A549 (cell line): ENCODE data around the gene ERAL1. TPM values are rescaled to one million over a fixed set of nuclear protein-coding genes. Genes with fewer than 3 reads are reported as not detected.
"Not testable (repeated sequence)": the region's sequence is repeated elsewhere in the genome, so short reads cannot be mapped to it uniquely, and the experiment has no call there.

Source experiments
- ATAC-seq, 2 experiments: fragments of 200-7000 bp in 1 of 2; fragments of >200 bp in 1 of 2; cut with Nextera tagmentation in 1 of 2; cut with Tn5 transposase in 1 of 2; 3 replicates each; pipeline versions ENCODE4 v1.8.0 to v1.9.1; 2018 to 2020; ENCODE audit warnings: mild to moderate bottlenecking in 1 of 2, moderate library complexity in 1 of 2
- CTCF ChIA-PET: fragments of 300-600 bp; sonication (Branson Sonifier 250); formaldehyde crosslinking; extraction: SDS; loops from one replicate; lab custom pipeline; 2021; ENCODE audit warnings: antibody characterized with exemption, inconsistent platforms; lab: Yijun Ruan, JAX
- POLR2A ChIA-PET: fragments of 350-600 bp; formaldehyde crosslinking; extraction: SDS; loops from one replicate; lab custom pipeline; 2021; ENCODE audit warnings: antibody characterized with exemption, inconsistent platforms; lab: Yijun Ruan, JAX
- DNase-seq, 2 experiments: peaks; one replicate each; pipeline versions ENCODE4 v3.0.0 to v3.0.0-alpha.2; 2011 to 2016; ENCODE audit warnings: low read depth in 1 of 2, low spot score in 1 of 2
- FAIRE-seq: peaks from 2 replicates; lab custom pipeline; 2011; peaks lifted over from hg19 to GRCh38; lab: Jason Lieb, UNC
- H3K27ac ChIP-seq, 2 experiments: fragments of >200 bp; sonication (Bioruptor Twin); formaldehyde crosslinking; 3 replicates each; pipeline ENCODE4 v1.5.1; 2016 to 2017
- H3K4me1 ChIP-seq: fragments of >200 bp; sonication (Bioruptor Twin); formaldehyde crosslinking; 3 replicates; pipeline ENCODE4 v1.6.1; 2016
- H3K4me2 ChIP-seq: fragments of >200 bp; sonication (Bioruptor Twin); formaldehyde crosslinking; 3 replicates; pipeline ENCODE4 v1.6.1; 2016
- H3K4me3 ChIP-seq: fragments of >200 bp; sonication (Bioruptor Twin); formaldehyde crosslinking; 3 replicates; pipeline ENCODE4 v1.5.1; 2016
- H3K9me3 ChIP-seq: fragments of >200 bp; sonication (Bioruptor Twin); formaldehyde crosslinking; 3 replicates; pipeline ENCODE4 v1.6.1; 2016
- CHD4 ChIP-seq: fragments of 200-600 bp; sonication (generic); IDR thresholded peaks from 2 replicates; pipeline ENCODE4 v1.6.1; 2016; ENCODE audit warnings: antibody characterized with exemption, mild to moderate bottlenecking, borderline replicate concordance
- EP300 ChIP-seq, 2 experiments: fragments of >200 bp; sonication (Bioruptor Twin); formaldehyde crosslinking; IDR thresholded peaks; 2 replicates in 1 of 2; 3 replicates in 1 of 2; pipeline ENCODE4 v1.6.1; 2016 to 2017
- FOSB ChIP-seq: fragments of 250-450 bp; sonication (Bioruptor Pico); IDR thresholded peaks from 2 replicates; pipeline ENCODE4 v1.5.0; 2020; ENCODE audit warnings: mild to moderate bottlenecking, moderate library complexity
- FOSL2 ChIP-seq, 2 experiments: fragments of 450-650 bp in 1 of 2; fragments of >200 bp in 1 of 2; sonication (Bioruptor Twin) in 1 of 2; formaldehyde crosslinking; IDR thresholded peaks; 2 replicates each; pipeline versions ENCODE4 v1.5.0 to v1.6.1; 2016 to 2020; ENCODE audit warnings: mild to moderate bottlenecking in 1 of 2, moderate library complexity in 1 of 2
- HES2 ChIP-seq: fragments of >200 bp; sonication (Bioruptor Twin); formaldehyde crosslinking; IDR thresholded peaks from 2 replicates; pipeline ENCODE4 v1.6.1; 2016
- HEYL ChIP-seq: fragments of 250-450 bp; sonication (Bioruptor Pico); IDR thresholded peaks from 2 replicates; pipeline ENCODE4 v1.8.0; 2021; ENCODE audit warnings: mild to moderate bottlenecking, moderate library complexity
- HMGXB4 ChIP-seq: fragments of 250-450 bp; sonication (Bioruptor Pico); IDR thresholded peaks from 2 replicates; pipeline ENCODE4 v1.5.0; 2021; ENCODE audit warnings: mild to moderate bottlenecking, moderate library complexity, borderline replicate concordance
- HOXA7 ChIP-seq: fragments of 250-450 bp; sonication (Bioruptor Pico); IDR thresholded peaks from 2 replicates; pipeline ENCODE4 v1.5.0; 2020; ENCODE audit warnings: mild to moderate bottlenecking, moderate library complexity
- JUN ChIP-seq, 2 experiments: fragments of >200 bp; sonication (Bioruptor Twin); formaldehyde crosslinking; IDR thresholded peaks; 2 replicates in 1 of 2; 3 replicates in 1 of 2; pipeline ENCODE4 v1.6.1; 2016 to 2017
- JUNB ChIP-seq: fragments of >200 bp; sonication (Bioruptor Twin); formaldehyde crosslinking; IDR thresholded peaks from 2 replicates; pipeline ENCODE4 v1.6.1; 2016
- MAFK ChIP-seq: fragments of 450-650 bp; IDR thresholded peaks from 2 replicates; pipeline ENCODE4 v1.6.1; 2014; ENCODE audit not compliant: partially characterized antibody
- MAZ ChIP-seq: fragments of 150-350 bp; IDR thresholded peaks from 2 replicates; pipeline ENCODE4 v1.6.1; 2014; ENCODE audit warnings: antibody characterized with exemption, low read depth, low read length, borderline replicate concordance
- MYC ChIP-seq: IDR thresholded peaks from 2 replicates; pipeline ENCODE4 v1.6.1; 2012; ENCODE audit warnings: mild to moderate bottlenecking, inconsistent platforms, low read length, improper control_type of control experiment, borderline replicate concordance
- NPAS2 ChIP-seq: fragments of 250-450 bp; sonication (Bioruptor Pico); IDR thresholded peaks from 2 replicates; pipeline ENCODE4 v1.8.0; 2022; ENCODE audit warnings: mild to moderate bottlenecking, moderate library complexity, borderline replicate concordance
- RCOR1 ChIP-seq: fragments of 150-350 bp; IDR thresholded peaks from 2 replicates; pipeline ENCODE4 v1.6.1; 2014; ENCODE audit warnings: antibody characterized with exemption, low read length, low read depth
- RNF2 ChIP-seq: fragments of 200-600 bp; sonication (generic); IDR thresholded peaks from 2 replicates; pipeline ENCODE4 v1.6.1; 2016; ENCODE audit warnings: low read depth, mild to moderate bottlenecking, antibody characterized with exemption, moderate library complexity, borderline replicate concordance
- TP53 ChIP-seq: fragments of 250-450 bp; sonication (Bioruptor Pico); IDR thresholded peaks from 2 replicates; pipeline ENCODE4 v1.5.0; 2021; ENCODE audit warnings: mild to moderate bottlenecking, moderate library complexity
- USF2 ChIP-seq: fragments of 450-650 bp; IDR thresholded peaks from 2 replicates; pipeline ENCODE4 v1.6.1; 2014; ENCODE audit warnings: antibody characterized with exemption
- WGBS: methylation state at CpG from one replicate; pipeline ENCODE4 v1.1.6; 2017; ENCODE audit errors: missing lambda C conversion rate; 5-methylcytosine and 5-hydroxymethylcytosine counted together
- polyA plus RNA-seq, 4 experiments: library from polyadenylated mRNA; depleted of rRNA in 3 of 4; stranded (reverse); fragments of >200 nt; fragmentation: RNase III in 1 of 4; extraction: RNeasy Plus Mini Kit Qiagen cat#74134 plus additional on column Dnase treatment in 1 of 4; gene quantifications; 2 replicates in 3 of 4; 3 replicates in 1 of 4; pipeline ENCODE4 v1.2.3, GENCODE V29; 2011 to 2017
- TF ChIP-seq, protein P1 (sequence below): IDR thresholded peaks from 2 replicates; pipeline ENCODE4 v1.6.1; 2012

Gene ERAL1
- polyA plus RNA-seq, 2 of the 4 experiments (the other 2 are of a cell fraction), result 78.9 to 88.3 TPM

- TF ChIP-seq FOSL2 (IDR thresholded peaks at IDR 0.05), result no peak
- TF ChIP-seq FOSL2 (CRISPR knock-in tag; IDR thresholded peaks at IDR 0.05), result no peak
- no peak for TF ChIP-seq HES2
These were observed 12.4 kb upstream of the ERAL1 start, which contains the start of gene FAM222B (continued) for GRCh38 chr17:28842282-28843012.

DNA sequence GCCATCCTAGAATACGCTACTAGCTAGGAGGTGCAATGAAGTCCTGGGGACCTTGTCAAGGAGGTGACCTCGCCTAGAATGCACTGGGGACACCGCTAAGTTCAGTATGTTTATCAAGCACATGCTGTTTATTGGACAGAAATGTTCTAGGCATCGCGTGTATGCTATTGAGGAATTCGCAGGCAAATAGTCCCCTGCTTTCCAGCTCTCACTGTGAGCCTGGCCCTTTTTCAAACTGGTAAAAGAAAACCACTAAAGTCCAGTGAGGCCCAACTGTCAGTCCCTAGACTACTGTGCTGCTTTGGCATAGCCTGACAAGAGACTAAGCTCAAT lies 11.0 kb upstream of the ERAL1 start:
- no peak for ATAC-seq
- no peak overlapping the region for H3K4me3 ChIP-seq
- H3K4me1 ChIP-seq, result peaks cover 11% of the 10 kb centered on the region; the same call in 1 of the 3 replicates
- H3K27ac ChIP-seq, result no peak overlapping the region
- no peak for DNase-seq
- no peaks in the 10 kb centered on the region for H3K9me3 ChIP-seq
- TF ChIP-seq HOXA7 (CRISPR knock-in tag) (no peak), HMGXB4 (no peak), NPAS2 (CRISPR knock-in tag) (no peak), JUN (IDR thresholded peaks at IDR 0.05) (no peak), EP300 (IDR thresholded peaks at IDR 0.05) (no peak), CHD4 (no peak), HES2 (no peak), RNF2 (no peak), USF2 (no peak), FOSB (CRISPR knock-in tag) (no peak)
- no peak for FAIRE-seq
- POLR2A ChIA-PET, result no interaction called here
- CTCF ChIA-PET, result interaction anchor here (0.6 to 7.1 kb wide), 4 partner anchors 14 to 272 kb away, joined by 5 to 58 read pairs (median 12); partner anchors contain the start of gene TLCD1
- no peak overlapping the region for H3K4me2 ChIP-seq
- 91% methylated on average over 6 of the region's 6 CpGs for WGBS

GRCh38 chr17:28846231-28846630 lies 8.6 kb upstream of the ERAL1 start:
- ChIA-PET CTCF (interaction anchor here (0.7 to 7.1 kb wide), 4 partner anchors 16 to 83 kb away, joined by 3 to 58 read pairs (median 6); partner anchors contain the start of gene DHRS13), POLR2A (no interaction called here)
- 89% methylated on average over 10 of the region's 10 CpGs for WGBS
- Histone ChIP-seq H3K4me2 (no peak overlapping the region), H3K4me3 (no peak overlapping the region), H3K9me3 (no peaks in the 10 kb centered on the region), H3K27ac (no peak overlapping the region), H3K4me1 (peaks cover 8% of the 10 kb centered on the region; the same call in 1 of the 3 replicates)
- DNase-seq (no peak), ATAC-seq (no peak), FAIRE-seq (no peak)
- TF ChIP-seq RCOR1 (no peak), FOSB (CRISPR knock-in tag) (no peak), MYC (no peak), EP300 (IDR thresholded peaks at IDR 0.05) (no peak), FOSL2 (IDR thresholded peaks at IDR 0.05) (no peak), FOSL2 (CRISPR knock-in tag; IDR thresholded peaks at IDR 0.05) (no peak), TP53 (CRISPR knock-in tag) (no peak), MAZ (no peak), JUNB (no peak), MAFK (no peak), HEYL (CRISPR knock-in tag) (no peak)
- TF ChIP-seq, protein P1, sequence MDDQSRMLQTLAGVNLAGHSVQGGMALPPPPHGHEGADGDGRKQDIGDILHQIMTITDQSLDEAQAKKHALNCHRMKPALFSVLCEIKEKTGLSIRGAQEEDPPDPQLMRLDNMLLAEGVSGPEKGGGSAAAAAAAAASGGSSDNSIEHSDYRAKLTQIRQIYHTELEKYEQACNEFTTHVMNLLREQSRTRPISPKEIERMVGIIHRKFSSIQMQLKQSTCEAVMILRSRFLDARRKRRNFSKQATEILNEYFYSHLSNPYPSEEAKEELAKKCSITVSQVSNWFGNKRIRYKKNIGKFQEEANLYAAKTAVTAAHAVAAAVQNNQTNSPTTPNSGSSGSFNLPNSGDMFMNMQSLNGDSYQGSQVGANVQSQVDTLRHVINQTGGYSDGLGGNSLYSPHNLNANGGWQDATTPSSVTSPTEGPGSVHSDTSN, result no peak
- TF ChIP-seq, all 56 proteins: peak for 0

- ATAC-seq, POLR2A ChIA-PET, H3K9me3 ChIP-seq, FAIRE-seq, H3K27ac ChIP-seq, DNase-seq, H3K4me1 ChIP-seq, H3K4me2 ChIP-seq, H3K4me3 ChIP-seq: not testable (repeated sequence)
- CTCF ChIA-PET, result interaction anchor here (0.7 to 7.1 kb wide), 3 partner anchors 35 to 83 kb away, joined by 6 to 58 read pairs (median 6); partner anchors contain the start of gene DHRS13
- WGBS, result 89% methylated on average over 9 of the region's 9 CpGs
These were observed 8.1 kb upstream of the ERAL1 start for GRCh38 chr17:28846699-28847098.
